A673 (cell line): ENCODE measurements around the gene DLEC1.

Experiments used
- CTCF ChIP-seq: fragments of 300-800, 200-600 bp; sonication (generic); conservative IDR thresholded peaks from 2 replicates; pipeline ENCODE4 v1.5.1; 2017; ENCODE audit warnings: low read depth, mild to moderate bottlenecking, antibody characterized with exemption, low read length, moderate library complexity, mixed read lengths
- EZH2 ChIP-seq: fragments of 200-600 bp; sonication (generic); IDR thresholded peaks from 2 replicates; pipeline ENCODE4 v1.6.1; 2017; ENCODE audit warnings: borderline replicate concordance, low read depth, mild to moderate bottlenecking, mixed read lengths, antibody characterized with exemption, low read length; ENCODE audit not compliant: poor library complexity, severe bottlenecking

DNA sequence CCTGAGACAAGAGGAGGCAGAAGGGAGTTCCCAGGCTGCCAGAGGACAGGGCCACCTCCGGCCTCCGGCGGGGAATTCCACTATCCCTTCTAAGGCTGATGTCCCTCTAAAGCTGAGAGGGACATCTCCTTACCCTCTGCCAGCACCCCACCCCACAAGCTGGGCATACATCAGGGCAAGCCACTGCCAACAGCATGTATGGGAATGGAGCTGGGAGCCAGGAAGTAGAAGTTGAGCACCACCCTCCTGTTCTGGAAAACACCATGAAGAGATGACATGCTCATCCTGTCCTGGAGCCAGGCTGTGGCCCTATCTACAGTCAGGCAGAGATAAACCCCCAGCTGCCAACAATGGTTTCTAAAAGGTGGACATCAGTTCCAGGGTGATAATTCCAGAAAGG lies 16.7 kb upstream of the DLEC1 start:
- TF ChIP-seq CTCF (no peak), EZH2 (no peak)
